ENCODE measurements around the gene ANO1.

GRCh38 chr11:70074746-70075145 is 3.4 kb upstream of the ANO1 start:
- TF ChIP-seq, protein P1, sequence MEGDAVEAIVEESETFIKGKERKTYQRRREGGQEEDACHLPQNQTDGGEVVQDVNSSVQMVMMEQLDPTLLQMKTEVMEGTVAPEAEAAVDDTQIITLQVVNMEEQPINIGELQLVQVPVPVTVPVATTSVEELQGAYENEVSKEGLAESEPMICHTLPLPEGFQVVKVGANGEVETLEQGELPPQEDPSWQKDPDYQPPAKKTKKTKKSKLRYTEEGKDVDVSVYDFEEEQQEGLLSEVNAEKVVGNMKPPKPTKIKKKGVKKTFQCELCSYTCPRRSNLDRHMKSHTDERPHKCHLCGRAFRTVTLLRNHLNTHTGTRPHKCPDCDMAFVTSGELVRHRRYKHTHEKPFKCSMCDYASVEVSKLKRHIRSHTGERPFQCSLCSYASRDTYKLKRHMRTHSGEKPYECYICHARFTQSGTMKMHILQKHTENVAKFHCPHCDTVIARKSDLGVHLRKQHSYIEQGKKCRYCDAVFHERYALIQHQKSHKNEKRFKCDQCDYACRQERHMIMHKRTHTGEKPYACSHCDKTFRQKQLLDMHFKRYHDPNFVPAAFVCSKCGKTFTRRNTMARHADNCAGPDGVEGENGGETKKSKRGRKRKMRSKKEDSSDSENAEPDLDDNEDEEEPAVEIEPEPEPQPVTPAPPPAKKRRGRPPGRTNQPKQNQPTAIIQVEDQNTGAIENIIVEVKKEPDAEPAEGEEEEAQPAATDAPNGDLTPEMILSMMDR (IDR thresholded peaks at IDR 0.05; ENCODE audit: low read depth, low read length): no peak
- TF ChIP-seq EZH2phosphoT487 (IDR thresholded peaks at IDR 0.05; ENCODE audit: low read depth): no peak

Measured in OCI-LY3 (cell line).